NB4 (cell line): Measurements from ENCODE around the gene TTLL5.

ENCODE experiments used
- MYC ChIP-seq: IDR thresholded peaks from 2 replicates; pipeline ENCODE4 v1.6.1; 2011; ENCODE audit warnings: low read depth, low read length
- TF ChIP-seq, protein P1 (sequence below): IDR thresholded peaks from one replicate; pipeline ENCODE4 v1.5.1; 2012; ENCODE audit warnings: low read depth, low read length

- TF ChIP-seq, protein P1, sequence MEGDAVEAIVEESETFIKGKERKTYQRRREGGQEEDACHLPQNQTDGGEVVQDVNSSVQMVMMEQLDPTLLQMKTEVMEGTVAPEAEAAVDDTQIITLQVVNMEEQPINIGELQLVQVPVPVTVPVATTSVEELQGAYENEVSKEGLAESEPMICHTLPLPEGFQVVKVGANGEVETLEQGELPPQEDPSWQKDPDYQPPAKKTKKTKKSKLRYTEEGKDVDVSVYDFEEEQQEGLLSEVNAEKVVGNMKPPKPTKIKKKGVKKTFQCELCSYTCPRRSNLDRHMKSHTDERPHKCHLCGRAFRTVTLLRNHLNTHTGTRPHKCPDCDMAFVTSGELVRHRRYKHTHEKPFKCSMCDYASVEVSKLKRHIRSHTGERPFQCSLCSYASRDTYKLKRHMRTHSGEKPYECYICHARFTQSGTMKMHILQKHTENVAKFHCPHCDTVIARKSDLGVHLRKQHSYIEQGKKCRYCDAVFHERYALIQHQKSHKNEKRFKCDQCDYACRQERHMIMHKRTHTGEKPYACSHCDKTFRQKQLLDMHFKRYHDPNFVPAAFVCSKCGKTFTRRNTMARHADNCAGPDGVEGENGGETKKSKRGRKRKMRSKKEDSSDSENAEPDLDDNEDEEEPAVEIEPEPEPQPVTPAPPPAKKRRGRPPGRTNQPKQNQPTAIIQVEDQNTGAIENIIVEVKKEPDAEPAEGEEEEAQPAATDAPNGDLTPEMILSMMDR, result no peak
- no peak for TF ChIP-seq MYC
Measured at GRCh38 chr14:75793806-75794205, 132.8 kb downstream of the TTLL5 start.
